HCT116 (cell line): ENCODE results near the gene TNFRSF6B.

Experiments used
- CTCF ChIP-seq, 3 experiments: fragments of 200-600 bp in 1 of 3; sonication (generic) in 1 of 3; IDR thresholded peaks in 2 of 3; conservative IDR thresholded peaks in 1 of 3; 2 replicates each; pipeline ENCODE4 v1.5.1; 2012 to 2017; ENCODE audit warnings: low read depth in 2 of 3, low read length in 2 of 3, antibody characterized with exemption in 1 of 3, borderline replicate concordance in 1 of 3, control low read depth in 1 of 3, mild to moderate bottlenecking in 1 of 3, mixed read lengths in 1 of 3, mixed run types in 1 of 3, moderate library complexity in 1 of 3; ENCODE audit not compliant: insufficient read depth in 1 of 3
- EZH2 ChIP-seq: fragments of 200-600 bp; sonication (generic); IDR thresholded peaks from 2 replicates; pipeline ENCODE4 v1.6.1; 2017; ENCODE audit warnings: antibody characterized with exemption, mixed run types
- EZH2phosphoT487 ChIP-seq: fragments of 200-600 bp; IDR thresholded peaks from 2 replicates; pipeline ENCODE4 v1.6.1; 2018; ENCODE audit warnings: antibody characterized with exemption, borderline replicate concordance
- POLR2A ChIP-seq: IDR thresholded peaks from 2 replicates; pipeline ENCODE4 v1.7.0; 2011; ENCODE audit warnings: borderline replicate concordance; ENCODE audit not compliant: insufficient read depth, insufficient read length; ENCODE audit errors: extremely low read depth
- POLR2AphosphoS5 ChIP-seq: IDR thresholded peaks from 2 replicates; pipeline ENCODE4 v1.6.1; 2011; ENCODE audit warnings: mild to moderate bottlenecking, low read depth, low read length, moderate library complexity
- RAD21 ChIP-seq: IDR thresholded peaks from 2 replicates; pipeline ENCODE4 v1.6.1; 2012; ENCODE audit warnings: low read depth, mild to moderate bottlenecking
- SP1 ChIP-seq: IDR thresholded peaks from 2 replicates; pipeline ENCODE4 v1.6.1; 2012; ENCODE audit warnings: low read depth
- SRF ChIP-seq: IDR thresholded peaks from 2 replicates; pipeline ENCODE4 v1.6.1; 2012; ENCODE audit warnings: low read depth
- TCF7L2 ChIP-seq: IDR thresholded peaks from 2 replicates; pipeline ENCODE4 v1.7.0; 2011; ENCODE audit warnings: borderline replicate concordance, inconsistent platforms; ENCODE audit not compliant: insufficient read depth, insufficient read length; ENCODE audit errors: extremely low read depth
- ZBTB33 ChIP-seq: IDR thresholded peaks from 2 replicates; pipeline ENCODE4 v1.6.1; 2011; ENCODE audit warnings: mild to moderate bottlenecking, low read length, moderate library complexity; ENCODE audit not compliant: insufficient replicate concordance; ENCODE audit errors: extremely low read depth
- ZNF274 ChIP-seq: fragments of 200-500 bp; sonication (Bioruptor generic); IDR thresholded peaks from 2 replicates; pipeline ENCODE4 v1.6.1; 2014; ENCODE audit warnings: mild to moderate bottlenecking, low read depth, low read length, inconsistent platforms
- TF ChIP-seq, protein P1 (sequence below): IDR thresholded peaks from 2 replicates; pipeline ENCODE4 v1.6.1; 2012
- TF ChIP-seq, protein P2 (sequence below): IDR thresholded peaks from 2 replicates; pipeline ENCODE4 v1.6.1; 2012; ENCODE audit warnings: low read depth

DNA sequence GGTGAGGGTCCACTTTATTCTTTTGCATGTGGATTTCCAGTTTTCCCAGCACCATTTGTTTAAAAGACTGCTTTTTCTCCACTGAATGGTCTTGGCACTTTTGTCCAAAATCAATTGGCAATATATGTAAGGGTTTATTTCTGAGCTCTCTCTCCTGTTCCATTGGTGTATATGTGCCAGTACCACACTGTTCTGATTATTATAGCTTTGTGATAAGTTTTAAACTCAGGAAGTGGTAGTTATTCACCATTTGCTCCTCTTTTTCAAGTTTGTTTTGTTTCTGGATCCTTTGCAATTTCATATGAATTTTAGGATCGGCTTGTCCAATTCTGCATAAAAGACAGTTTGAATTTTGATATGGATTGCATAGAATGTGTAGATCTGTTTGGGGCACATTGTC, 15.7 kb downstream of the TNFRSF6B start:
- no peak for TF ChIP-seq EZH2phosphoT487
- no peak for TF ChIP-seq POLR2AphosphoS5
- TF ChIP-seq RAD21 = no peak
- no peak for TF ChIP-seq SP1
- no peak for TF ChIP-seq CTCF (IDR thresholded peaks at IDR 0.05 in 2 of 3, conservative IDR thresholded peaks at IDR 0.05 in 1 of 3; ENCODE audit: borderline replicate concordance in 1 of 3, insufficient read depth in 1 of 3, low read depth in 2 of 3, low read length in 2 of 3)
- no peak for TF ChIP-seq SRF
- TF ChIP-seq, protein P1, sequence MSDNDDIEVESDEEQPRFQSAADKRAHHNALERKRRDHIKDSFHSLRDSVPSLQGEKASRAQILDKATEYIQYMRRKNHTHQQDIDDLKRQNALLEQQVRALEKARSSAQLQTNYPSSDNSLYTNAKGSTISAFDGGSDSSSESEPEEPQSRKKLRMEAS = no peak
- TF ChIP-seq ZNF274 = no peak
- TF ChIP-seq TCF7L2 = no peak
- TF ChIP-seq, protein P2, sequence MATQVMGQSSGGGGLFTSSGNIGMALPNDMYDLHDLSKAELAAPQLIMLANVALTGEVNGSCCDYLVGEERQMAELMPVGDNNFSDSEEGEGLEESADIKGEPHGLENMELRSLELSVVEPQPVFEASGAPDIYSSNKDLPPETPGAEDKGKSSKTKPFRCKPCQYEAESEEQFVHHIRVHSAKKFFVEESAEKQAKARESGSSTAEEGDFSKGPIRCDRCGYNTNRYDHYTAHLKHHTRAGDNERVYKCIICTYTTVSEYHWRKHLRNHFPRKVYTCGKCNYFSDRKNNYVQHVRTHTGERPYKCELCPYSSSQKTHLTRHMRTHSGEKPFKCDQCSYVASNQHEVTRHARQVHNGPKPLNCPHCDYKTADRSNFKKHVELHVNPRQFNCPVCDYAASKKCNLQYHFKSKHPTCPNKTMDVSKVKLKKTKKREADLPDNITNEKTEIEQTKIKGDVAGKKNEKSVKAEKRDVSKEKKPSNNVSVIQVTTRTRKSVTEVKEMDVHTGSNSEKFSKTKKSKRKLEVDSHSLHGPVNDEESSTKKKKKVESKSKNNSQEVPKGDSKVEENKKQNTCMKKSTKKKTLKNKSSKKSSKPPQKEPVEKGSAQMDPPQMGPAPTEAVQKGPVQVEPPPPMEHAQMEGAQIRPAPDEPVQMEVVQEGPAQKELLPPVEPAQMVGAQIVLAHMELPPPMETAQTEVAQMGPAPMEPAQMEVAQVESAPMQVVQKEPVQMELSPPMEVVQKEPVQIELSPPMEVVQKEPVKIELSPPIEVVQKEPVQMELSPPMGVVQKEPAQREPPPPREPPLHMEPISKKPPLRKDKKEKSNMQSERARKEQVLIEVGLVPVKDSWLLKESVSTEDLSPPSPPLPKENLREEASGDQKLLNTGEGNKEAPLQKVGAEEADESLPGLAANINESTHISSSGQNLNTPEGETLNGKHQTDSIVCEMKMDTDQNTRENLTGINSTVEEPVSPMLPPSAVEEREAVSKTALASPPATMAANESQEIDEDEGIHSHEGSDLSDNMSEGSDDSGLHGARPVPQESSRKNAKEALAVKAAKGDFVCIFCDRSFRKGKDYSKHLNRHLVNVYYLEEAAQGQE = no peak
- TF ChIP-seq POLR2A = no peak
- TF ChIP-seq ZBTB33 = no peak
- TF ChIP-seq EZH2 = no peak
